Activated naive CD4-positive, alpha-beta T cell (primary cell): ENCODE results near the gene ZNF786.
"Not testable (repeated sequence)": the region's sequence is repeated elsewhere in the genome, so short reads cannot be mapped to it uniquely, and the experiment has no call there.

Experiments
- DNase-seq, 4 experiments: peaks; one replicate each; lab custom pipeline; 2025; lab: John Stamatoyannopoulos, UW

The ZNF786 gene

DNA sequence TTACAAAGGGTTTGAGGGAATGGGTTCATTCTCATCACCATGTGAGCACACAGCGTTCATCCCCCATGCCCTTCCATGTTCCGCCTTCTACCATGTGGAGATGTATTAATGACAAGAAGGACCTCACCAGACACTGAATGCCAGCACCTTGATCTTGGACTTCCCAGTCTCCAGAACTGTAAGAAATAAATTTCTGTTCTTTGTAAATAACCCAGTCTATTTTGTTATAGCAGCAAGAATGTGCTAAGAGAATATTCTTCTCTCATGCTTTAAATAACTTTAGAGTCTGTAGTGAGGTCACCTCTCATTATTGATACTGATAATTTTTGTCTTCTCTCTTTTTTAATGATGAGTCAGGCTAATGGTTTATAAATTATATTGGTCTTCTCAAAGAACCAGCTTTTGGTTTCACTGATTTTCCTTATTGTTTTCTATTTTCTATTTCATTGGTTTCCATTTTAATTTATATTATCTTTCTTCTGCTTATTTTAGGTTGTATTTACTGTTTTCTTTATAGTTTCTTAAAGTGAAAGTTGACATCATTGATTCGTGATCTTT, 59.1 kb downstream of the ZNF786 start:
- no peak for DNase-seq

- not testable (repeated sequence) for DNase-seq
These were observed 60.1 kb downstream of the ZNF786 start for GRCh38 chr7:149030439-149030838.

DNA sequence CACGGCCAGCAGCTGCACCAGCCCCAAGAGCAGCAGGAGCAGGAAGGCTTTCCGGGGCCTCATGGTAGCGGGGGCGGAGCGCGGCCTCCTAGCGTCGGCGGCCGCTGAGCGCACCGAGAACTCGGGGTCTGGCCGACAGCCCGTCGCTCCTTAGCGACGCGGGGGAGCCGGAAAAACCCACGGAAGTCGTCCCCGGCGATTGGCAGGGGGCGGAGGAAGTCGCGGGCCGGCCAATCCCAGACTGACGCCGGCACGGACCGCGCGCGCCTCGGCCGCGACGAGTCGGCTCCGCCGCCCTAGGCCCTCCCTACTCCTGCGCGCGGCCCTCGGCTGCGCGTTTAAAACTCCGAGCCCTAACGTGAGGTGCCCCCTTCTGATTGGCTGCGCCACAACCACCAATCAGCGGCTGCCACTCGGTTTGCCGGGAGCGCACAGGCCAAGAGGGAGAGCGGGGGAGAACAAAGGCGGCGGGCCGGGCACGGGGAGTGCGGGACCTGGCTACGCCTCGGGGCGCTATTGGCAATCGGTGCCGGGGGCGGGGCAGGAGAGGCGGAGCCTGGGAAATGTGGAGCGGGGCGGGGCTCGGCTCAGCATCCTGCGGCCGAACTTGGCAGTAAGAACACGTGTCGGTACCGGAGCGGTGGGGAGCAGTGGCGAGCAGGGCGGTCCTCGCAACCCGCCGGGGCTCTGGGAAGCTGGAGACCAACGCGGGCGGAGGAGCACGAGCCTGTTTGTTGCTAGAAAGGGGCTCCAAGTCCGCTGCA, 62.0 kb downstream of the ZNF786 start, which contains the start of gene PDIA4:
TSS of gene PDIA4 (minus strand) at position 160 of the 764 bp plus-strand sequence. CDS start at position 63, 97 bp downstream.
- DNase-seq, result peak; percentile 98 to 99 (median 99)

GRCh38 chr7:149027611-149028345, 62.7 kb downstream of the ZNF786 start:
- no peak for DNase-seq

GRCh38 chr7:149027055-149027454, 63.5 kb downstream of the ZNF786 start:
- DNase-seq, result no peak

DNA sequence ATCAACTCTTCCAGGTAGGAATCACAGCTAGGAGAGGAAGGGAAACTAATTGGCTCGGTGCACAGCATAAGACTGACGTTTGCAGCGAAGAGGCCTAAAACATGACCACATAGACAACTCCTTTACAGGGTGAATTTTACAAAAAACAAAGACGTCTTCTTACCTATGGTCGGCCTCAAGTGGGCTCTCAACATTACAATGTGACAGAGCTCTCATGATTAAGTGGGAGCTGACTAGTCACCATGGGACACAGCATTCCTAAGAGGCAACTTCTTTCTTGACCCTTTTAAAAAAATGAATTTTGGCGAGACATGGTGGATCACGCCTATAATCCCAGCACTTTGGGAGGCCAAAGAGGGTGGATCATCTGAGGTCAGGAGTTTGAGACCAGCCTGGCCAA, 66.9 kb downstream of the ZNF786 start:
- DNase-seq, result no peak

DNA sequence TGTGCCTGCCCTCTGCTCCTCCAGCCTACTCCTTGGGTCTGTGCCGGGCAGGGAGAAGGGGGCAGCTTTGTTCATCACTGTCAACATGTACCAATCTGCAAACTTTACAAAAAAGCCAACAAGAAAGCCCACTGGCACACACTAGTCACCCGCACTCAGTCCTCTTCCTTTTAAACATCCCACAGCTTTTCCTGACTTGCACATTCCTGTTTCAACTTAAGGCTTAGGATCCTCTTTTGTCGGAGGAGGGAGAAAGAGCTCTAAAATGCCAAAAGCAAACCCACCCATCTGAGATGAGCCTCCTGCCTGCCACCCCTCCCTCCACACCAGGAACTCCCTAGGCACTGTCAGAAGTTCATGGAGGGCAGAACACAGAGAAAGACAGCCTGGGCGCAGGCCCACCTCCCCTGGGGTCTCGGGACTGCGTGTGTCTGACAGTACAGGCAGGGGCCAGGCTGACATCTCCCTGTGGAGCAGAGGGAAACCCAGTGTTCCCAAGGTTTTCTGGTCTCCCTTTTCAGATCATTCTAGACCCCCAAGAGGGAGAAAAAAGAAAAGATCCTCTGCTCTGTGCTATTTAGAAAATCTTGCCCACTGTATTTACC, 67.7 kb downstream of the ZNF786 start:
- no peak for DNase-seq

- no peak for DNase-seq
These were observed 68.8 kb downstream of the ZNF786 start for GRCh38 chr7:149021725-149022062.

- no peak for DNase-seq
These were observed 70.0 kb downstream of the ZNF786 start for GRCh38 chr7:149020483-149020882.
